DOHH2 (cell line): ENCODE data around the gene VWDE.

Experiments
- EZH2phosphoT487 ChIP-seq: fragments of 200-600 bp; sonication (generic); IDR thresholded peaks from 2 replicates; pipeline ENCODE4 v1.6.1; 2017; ENCODE audit warnings: borderline replicate concordance, mild to moderate bottlenecking, antibody characterized with exemption, low read length, moderate library complexity, mixed read lengths
- TF ChIP-seq, protein P1 (sequence below): fragments of 200-600 bp; sonication (generic); IDR thresholded peaks from one replicate; pipeline ENCODE4 v1.5.1; 2014; ENCODE audit warnings: antibody characterized with exemption, mild to moderate bottlenecking, low read depth, low read length; ENCODE audit not compliant: poor library complexity, severe bottlenecking

- TF ChIP-seq, protein P1, sequence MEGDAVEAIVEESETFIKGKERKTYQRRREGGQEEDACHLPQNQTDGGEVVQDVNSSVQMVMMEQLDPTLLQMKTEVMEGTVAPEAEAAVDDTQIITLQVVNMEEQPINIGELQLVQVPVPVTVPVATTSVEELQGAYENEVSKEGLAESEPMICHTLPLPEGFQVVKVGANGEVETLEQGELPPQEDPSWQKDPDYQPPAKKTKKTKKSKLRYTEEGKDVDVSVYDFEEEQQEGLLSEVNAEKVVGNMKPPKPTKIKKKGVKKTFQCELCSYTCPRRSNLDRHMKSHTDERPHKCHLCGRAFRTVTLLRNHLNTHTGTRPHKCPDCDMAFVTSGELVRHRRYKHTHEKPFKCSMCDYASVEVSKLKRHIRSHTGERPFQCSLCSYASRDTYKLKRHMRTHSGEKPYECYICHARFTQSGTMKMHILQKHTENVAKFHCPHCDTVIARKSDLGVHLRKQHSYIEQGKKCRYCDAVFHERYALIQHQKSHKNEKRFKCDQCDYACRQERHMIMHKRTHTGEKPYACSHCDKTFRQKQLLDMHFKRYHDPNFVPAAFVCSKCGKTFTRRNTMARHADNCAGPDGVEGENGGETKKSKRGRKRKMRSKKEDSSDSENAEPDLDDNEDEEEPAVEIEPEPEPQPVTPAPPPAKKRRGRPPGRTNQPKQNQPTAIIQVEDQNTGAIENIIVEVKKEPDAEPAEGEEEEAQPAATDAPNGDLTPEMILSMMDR = no peak
- no peak for TF ChIP-seq EZH2phosphoT487
Observed at GRCh38 chr7:12320241-12320986, 83.3 kb downstream of the VWDE start.
